ENCODE measurements around the gene WFDC5. TPM values are rescaled to one million over a fixed set of nuclear protein-coding genes. Genes with fewer than 3 reads are reported as not detected.
"Not testable (repeated sequence)": the region's sequence is repeated elsewhere in the genome, so short reads cannot be mapped to it uniquely, and the experiment has no call there.

The WFDC5 gene
- total and polyA plus RNA-seq, 4 donors, result 0.11 to 0.57 TPM; not detected in 2

DNA sequence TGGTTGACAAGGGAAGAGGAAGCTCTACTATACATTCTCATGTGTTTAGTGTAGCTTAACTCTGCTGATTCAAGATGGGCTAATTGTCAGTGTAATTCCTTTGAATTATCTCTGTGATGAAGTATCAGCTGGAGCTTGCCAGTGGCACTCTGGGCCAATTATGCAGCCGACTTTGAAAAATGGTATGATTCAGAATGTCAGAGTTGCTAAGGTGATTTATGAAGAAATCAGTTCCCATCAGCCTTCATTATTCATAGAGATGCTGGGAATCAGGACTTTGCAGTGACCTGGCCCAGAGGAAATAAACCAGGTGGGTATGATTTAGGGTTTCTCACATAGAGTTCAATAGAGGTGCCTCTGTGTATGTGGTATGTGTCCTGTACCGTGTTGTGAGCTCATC lies 47.4 kb downstream of the WFDC5 start:
- TF ChIP-seq, protein P1, sequence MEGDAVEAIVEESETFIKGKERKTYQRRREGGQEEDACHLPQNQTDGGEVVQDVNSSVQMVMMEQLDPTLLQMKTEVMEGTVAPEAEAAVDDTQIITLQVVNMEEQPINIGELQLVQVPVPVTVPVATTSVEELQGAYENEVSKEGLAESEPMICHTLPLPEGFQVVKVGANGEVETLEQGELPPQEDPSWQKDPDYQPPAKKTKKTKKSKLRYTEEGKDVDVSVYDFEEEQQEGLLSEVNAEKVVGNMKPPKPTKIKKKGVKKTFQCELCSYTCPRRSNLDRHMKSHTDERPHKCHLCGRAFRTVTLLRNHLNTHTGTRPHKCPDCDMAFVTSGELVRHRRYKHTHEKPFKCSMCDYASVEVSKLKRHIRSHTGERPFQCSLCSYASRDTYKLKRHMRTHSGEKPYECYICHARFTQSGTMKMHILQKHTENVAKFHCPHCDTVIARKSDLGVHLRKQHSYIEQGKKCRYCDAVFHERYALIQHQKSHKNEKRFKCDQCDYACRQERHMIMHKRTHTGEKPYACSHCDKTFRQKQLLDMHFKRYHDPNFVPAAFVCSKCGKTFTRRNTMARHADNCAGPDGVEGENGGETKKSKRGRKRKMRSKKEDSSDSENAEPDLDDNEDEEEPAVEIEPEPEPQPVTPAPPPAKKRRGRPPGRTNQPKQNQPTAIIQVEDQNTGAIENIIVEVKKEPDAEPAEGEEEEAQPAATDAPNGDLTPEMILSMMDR (IDR thresholded peaks at IDR 0.05; ENCODE audit: control extremely low read depth, extremely low read depth), result no peak
- H3K36me3 ChIP-seq (ENCODE audit: control insufficient read depth in 4 of 4, insufficient read depth in 4 of 4, low read length in 4 of 4), result peaks cover 0 to 8% (median 3%) of the 10 kb centered on the region in 4 donors
- no peak for ATAC-seq (ENCODE audit: insufficient read depth, low FRiP score)
- DNase-seq, result no peak
- H3K27me3 ChIP-seq (ENCODE audit: control insufficient read depth in 3 of 3, insufficient read depth in 3 of 3, low read length in 2 of 3), result no peaks in the 10 kb centered on the region
- no peaks in the 10 kb centered on the region for H3K9me3 ChIP-seq (ENCODE audit: control insufficient read depth in 4 of 4, insufficient read depth in 3 of 4, low read length in 3 of 4)
- no peaks in the 10 kb centered on the region for H3K4me1 ChIP-seq (ENCODE audit: control insufficient read depth in 5 of 5, insufficient read depth in 5 of 5, low read length in 5 of 5)
- no peak overlapping the region for H3K27ac ChIP-seq (ENCODE audit: low read depth in 1 of 2, low read length in 1 of 2)
- 70 to 73% methylated on average over 2 of the region's 2 CpGs for WGBS, 2 donors
- no peak overlapping the region for H3K9ac ChIP-seq (ENCODE audit: insufficient read depth in 1 of 2, low read length in 2 of 2)
- no peak overlapping the region for H3K4me3 ChIP-seq

DNA sequence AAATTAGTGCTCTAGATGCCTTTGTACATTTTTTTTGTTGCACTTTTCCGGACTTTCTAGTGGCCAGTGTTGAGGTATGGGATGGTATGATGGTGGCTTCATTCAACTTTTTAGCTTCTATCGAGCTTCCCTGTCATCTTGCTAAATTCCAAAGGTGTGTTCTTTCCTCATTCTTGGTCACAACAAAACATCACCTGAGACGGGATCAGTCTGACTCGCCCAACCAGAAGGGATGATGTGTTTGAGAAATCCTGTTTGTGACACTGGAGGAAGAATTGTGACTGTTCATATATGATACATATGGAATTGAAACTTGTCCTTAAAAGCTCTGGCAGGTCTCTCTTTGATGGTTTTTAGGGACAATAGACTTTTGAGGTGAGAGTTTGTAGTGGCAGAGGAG lies 47.9 kb downstream of the WFDC5 start:
- no peak for ATAC-seq (ENCODE audit: insufficient read depth, low FRiP score)
- DNase-seq, result no peak

DNA sequence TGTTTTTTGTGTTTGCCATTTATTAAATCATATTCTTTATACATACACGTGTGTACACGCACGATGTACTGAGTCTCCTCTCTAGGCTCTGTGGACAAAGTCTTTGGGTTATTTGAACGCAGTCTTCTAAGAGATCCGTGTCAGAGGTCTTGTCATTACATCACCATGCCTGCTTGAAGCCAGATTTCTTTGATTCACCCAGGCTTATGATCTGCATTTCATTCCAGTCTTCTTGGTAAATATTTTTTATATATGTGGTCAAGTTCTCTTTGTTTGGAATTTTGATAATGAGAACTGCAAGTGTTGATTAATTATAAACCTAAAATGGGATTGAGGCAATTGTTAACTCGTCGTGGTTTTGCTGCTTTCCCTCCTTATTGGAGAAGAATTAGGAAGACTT lies 48.6 kb downstream of the WFDC5 start:
- Histone ChIP-seq H3K4me1 (ENCODE audit: control insufficient read depth in 5 of 5, insufficient read depth in 5 of 5, low read length in 5 of 5) (no peaks in the 10 kb centered on the region), H3K4me3 (no peak overlapping the region), H3K9me3 (ENCODE audit: control insufficient read depth in 4 of 4, insufficient read depth in 3 of 4, low read length in 3 of 4) (no peaks in the 10 kb centered on the region), H3K9ac (ENCODE audit: insufficient read depth in 1 of 2, low read length in 2 of 2) (no peak overlapping the region), H3K27ac (ENCODE audit: low read depth in 1 of 2, low read length in 1 of 2) (no peak overlapping the region), H3K36me3 (ENCODE audit: control insufficient read depth in 4 of 4, insufficient read depth in 4 of 4, low read length in 4 of 4) (peaks cover 0 to 8% (median 3%) of the 10 kb centered on the region in 4 donors), H3K27me3 (ENCODE audit: control insufficient read depth in 3 of 3, insufficient read depth in 3 of 3, low read length in 2 of 3) (no peaks in the 10 kb centered on the region)
- TF ChIP-seq, protein P1 (IDR thresholded peaks at IDR 0.05; ENCODE audit: control extremely low read depth, extremely low read depth), result no peak
- DNase-seq (no peak), ATAC-seq (ENCODE audit: insufficient read depth, low FRiP score) (no peak)
- WGBS, 2 donors, result 85 to 86% methylated on average over 7 of the region's 7 CpGs

More for the DNA sequence above, 47.9 kb downstream of the WFDC5 start:
- Histone ChIP-seq H3K9ac (ENCODE audit: insufficient read depth in 1 of 2, low read length in 2 of 2) (no peak overlapping the region), H3K4me1 (ENCODE audit: control insufficient read depth in 5 of 5, insufficient read depth in 5 of 5, low read length in 5 of 5) (no peaks in the 10 kb centered on the region), H3K36me3 (ENCODE audit: control insufficient read depth in 4 of 4, insufficient read depth in 4 of 4, low read length in 4 of 4) (peaks cover 0 to 8% (median 3%) of the 10 kb centered on the region in 4 donors), H3K27ac (ENCODE audit: low read depth in 1 of 2, low read length in 1 of 2) (no peak overlapping the region), H3K9me3 (ENCODE audit: control insufficient read depth in 4 of 4, insufficient read depth in 3 of 4, low read length in 3 of 4) (no peaks in the 10 kb centered on the region), H3K27me3 (ENCODE audit: control insufficient read depth in 3 of 3, insufficient read depth in 3 of 3, low read length in 2 of 3) (no peaks in the 10 kb centered on the region), H3K4me3 (no peak overlapping the region)
- 91 to 95% methylated on average over 4 of the region's 4 CpGs for WGBS, 2 donors
- TF ChIP-seq, protein P1 (IDR thresholded peaks at IDR 0.05; ENCODE audit: control extremely low read depth, extremely low read depth), result no peak

DNA sequence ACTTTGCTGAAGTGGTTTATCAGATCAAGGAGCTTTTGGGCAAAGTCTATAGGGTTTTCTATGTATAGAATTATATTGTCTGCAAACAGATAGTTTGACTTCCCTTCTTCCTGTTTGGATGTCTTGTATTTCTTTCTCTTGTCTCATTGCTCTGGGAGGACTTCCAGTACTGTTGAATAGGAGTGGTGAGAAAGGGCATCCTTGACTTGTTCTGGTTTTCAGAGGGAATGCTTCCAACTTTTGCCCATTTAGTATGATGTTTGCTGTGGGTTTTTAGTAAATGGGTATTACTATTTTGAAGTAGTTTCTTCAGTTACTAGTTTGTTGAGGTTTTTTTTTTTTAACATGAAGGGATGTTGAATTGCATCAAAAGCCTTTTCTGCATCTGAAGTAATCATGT lies 50.2 kb downstream of the WFDC5 start:
- ATAC-seq (ENCODE audit: insufficient read depth, low FRiP score) (no peak), DNase-seq (no peak)
- Histone ChIP-seq H3K36me3 (ENCODE audit: control insufficient read depth in 4 of 4, insufficient read depth in 4 of 4, low read length in 4 of 4) (peaks cover 0 to 6% (median 3%) of the 10 kb centered on the region in 4 donors), H3K27me3 (ENCODE audit: control insufficient read depth in 3 of 3, insufficient read depth in 3 of 3, low read length in 2 of 3) (no peaks in the 10 kb centered on the region), H3K9me3 (ENCODE audit: control insufficient read depth in 4 of 4, insufficient read depth in 3 of 4, low read length in 3 of 4) (no peaks in the 10 kb centered on the region), H3K4me3 (no peak overlapping the region), H3K9ac (ENCODE audit: insufficient read depth in 1 of 2, low read length in 2 of 2) (no peak overlapping the region), H3K27ac (ENCODE audit: low read depth in 1 of 2, low read length in 1 of 2) (no peak overlapping the region), H3K4me1 (ENCODE audit: control insufficient read depth in 5 of 5, insufficient read depth in 5 of 5, low read length in 5 of 5) (peaks cover 0 to 2% (median 0%) of the 10 kb centered on the region in 5 donors)
- TF ChIP-seq, protein P1 (IDR thresholded peaks at IDR 0.05; ENCODE audit: control extremely low read depth, extremely low read depth), result no peak

DNA sequence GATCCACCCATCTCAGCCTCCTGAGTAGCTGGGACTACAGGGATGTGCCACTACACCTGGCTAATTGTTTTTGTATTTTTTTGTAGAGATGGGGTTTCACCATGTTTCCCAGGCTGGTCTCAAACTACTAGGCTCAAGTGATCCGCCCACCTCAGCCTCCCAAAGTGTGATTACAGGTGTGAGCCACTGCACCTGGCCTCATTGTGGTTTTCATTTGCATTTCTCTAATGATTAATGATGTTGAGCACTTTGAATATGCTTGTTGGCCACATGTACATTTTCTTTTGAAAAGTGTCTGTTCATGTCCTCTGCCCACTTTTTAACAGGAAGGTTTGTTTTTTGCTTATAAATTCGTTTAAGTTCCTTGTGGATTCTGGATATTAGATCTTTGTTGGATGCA lies 51.9 kb downstream of the WFDC5 start:
- not testable (repeated sequence) for H3K9ac ChIP-seq (ENCODE audit: insufficient read depth in 1 of 2, low read length in 2 of 2); H3K4me3 ChIP-seq; ATAC-seq (ENCODE audit: insufficient read depth, low FRiP score); H3K36me3 ChIP-seq (ENCODE audit: control insufficient read depth in 4 of 4, insufficient read depth in 4 of 4, low read length in 4 of 4); H3K27ac ChIP-seq (ENCODE audit: low read depth in 1 of 2, low read length in 1 of 2); DNase-seq; H3K9me3 ChIP-seq (ENCODE audit: control insufficient read depth in 4 of 4, insufficient read depth in 3 of 4, low read length in 3 of 4); H3K4me1 ChIP-seq (ENCODE audit: control insufficient read depth in 5 of 5, insufficient read depth in 5 of 5, low read length in 5 of 5); H3K27me3 ChIP-seq (ENCODE audit: control insufficient read depth in 3 of 3, insufficient read depth in 3 of 3, low read length in 2 of 3)
- WGBS, 2 donors, result 89 to 90% methylated on average over 2 of the region's 2 CpGs
